GM19099 (cell line): ENCODE results near the gene HEXD.

Experiments
- POLR2A ChIP-seq: IDR thresholded peaks from 3 replicates; pipeline ENCODE4 v1.6.1; 2011; ENCODE audit warnings: low read depth; ENCODE audit not compliant: insufficient read length; ENCODE audit errors: extremely low read depth

Gene HEXD

DNA sequence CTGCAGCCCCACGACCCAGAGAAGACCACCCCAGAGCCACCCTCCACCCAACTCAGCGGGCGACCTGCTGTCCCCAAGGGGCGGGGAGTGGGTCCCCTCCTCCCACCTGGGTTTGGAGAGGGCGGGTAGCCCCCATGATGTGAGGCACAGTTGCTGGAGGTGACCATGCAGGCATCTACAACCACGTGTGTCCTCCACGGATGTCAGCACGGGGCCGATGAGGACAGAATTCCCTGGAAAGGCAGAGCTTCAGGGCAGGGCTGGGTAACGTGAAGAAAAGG is 39.5 kb upstream of the HEXD start:
- TF ChIP-seq POLR2A, result no peak

DNA sequence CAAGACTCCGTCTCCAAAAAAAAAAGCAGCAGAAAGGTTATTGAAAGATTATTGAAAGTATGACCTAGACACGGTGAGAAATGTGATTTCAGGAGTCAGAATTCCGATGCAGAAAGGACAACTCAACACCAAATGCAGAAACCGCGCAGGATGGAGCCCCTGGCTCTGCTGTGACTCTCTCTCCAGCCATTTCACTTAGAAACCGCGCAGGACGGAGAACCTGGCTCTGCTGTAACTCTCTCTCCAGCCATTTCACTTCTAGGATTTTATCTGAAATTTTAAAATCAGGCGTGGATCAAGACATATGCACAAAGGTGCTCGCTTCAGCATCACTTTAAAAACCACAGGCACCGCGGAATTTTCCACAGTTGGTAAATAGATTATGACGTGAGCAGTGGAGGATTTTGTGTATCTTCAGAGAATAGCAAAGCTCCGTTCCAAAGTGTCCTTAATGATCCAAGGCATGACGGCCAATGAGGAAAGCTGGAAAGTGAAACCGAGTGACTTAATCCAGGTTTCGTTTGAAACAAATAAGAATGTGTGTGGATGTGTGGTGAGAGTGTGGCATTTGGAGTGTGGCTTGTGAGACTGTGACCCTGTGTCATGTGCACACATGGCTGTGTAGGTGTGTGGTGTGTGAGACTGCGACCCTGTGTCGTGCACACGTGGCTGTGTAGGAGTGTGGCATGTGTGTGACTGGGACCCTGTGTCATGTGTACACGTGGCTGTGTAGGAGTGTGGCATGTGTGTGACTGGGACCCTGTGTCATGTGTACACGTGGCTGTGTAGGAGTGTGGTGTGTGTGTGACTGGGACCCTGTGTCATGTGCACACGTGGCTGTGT is 37.1 kb upstream of the HEXD start:
- no peak for TF ChIP-seq POLR2A

DNA sequence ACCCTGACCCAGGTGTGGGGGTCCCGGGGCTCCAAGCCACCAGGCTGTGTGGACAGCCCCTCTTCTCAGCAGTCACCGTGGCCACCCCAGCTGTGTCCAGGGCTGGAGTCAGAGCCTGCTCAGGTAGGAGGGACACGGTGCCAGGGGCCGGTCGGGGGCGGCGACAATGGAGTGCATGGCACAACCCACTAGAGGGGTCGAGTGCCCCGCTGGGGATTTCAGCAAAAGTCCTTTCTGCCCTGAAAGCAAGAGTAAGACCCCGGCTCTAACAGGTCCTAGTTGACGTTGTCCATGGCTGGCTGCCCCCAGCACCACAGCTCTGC is 35.3 kb upstream of the HEXD start:
- TF ChIP-seq POLR2A, result no peak

DNA sequence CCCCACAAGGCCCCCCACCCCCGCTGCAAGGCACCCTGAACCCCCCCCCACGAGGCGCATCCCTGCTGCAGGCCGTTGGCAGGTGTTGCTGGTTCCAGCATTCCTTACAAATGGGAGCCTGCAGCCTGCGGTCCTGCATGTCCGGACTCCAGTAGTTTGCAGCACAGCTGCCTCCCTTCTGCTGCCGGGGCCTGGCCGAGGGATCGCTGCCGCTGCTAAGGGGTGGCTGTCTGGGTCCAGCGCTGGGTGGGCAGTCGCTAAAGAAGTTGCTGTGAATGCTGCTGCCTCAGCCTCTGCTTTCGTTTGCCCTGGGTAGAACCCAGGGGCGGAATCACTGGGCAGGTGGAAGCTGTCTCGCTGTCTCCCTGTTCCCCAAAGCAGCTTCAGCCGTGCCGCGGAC is 34.7 kb upstream of the HEXD start:
- TF ChIP-seq POLR2A, result no peak

DNA sequence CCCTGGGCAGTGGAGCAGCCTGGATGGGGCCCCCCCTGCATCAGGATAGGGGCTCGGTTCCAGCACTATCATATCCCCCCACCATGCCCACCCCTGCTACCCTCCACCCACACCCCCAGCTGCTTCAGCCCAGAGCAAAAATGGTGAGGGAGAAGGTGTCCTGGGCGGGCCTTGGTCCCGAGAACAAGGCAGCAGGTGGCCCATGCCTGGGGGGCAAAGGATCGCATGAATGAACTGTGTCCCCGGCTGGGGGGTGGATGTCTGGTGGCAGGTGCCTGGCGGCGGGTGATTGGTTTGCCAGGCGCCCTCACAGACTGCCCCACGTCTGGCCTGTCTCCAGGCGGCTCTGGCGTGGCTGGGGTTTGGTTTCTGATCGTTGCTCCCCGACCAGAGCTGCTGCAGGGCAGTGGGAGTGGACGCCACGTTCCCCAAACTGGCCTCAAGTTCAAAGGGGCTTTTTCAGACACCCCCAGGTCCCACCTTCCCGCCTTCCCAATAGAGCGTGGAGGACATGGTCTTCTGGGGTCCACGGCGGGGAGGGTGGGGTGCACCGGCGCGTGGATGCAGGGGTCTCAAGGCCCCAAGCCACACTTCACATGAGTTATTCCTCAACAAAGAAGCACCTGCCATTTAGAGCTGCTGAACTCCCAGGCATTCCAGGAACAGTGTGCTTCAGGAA is 34.0 kb upstream of the HEXD start:
- no peak for TF ChIP-seq POLR2A

DNA sequence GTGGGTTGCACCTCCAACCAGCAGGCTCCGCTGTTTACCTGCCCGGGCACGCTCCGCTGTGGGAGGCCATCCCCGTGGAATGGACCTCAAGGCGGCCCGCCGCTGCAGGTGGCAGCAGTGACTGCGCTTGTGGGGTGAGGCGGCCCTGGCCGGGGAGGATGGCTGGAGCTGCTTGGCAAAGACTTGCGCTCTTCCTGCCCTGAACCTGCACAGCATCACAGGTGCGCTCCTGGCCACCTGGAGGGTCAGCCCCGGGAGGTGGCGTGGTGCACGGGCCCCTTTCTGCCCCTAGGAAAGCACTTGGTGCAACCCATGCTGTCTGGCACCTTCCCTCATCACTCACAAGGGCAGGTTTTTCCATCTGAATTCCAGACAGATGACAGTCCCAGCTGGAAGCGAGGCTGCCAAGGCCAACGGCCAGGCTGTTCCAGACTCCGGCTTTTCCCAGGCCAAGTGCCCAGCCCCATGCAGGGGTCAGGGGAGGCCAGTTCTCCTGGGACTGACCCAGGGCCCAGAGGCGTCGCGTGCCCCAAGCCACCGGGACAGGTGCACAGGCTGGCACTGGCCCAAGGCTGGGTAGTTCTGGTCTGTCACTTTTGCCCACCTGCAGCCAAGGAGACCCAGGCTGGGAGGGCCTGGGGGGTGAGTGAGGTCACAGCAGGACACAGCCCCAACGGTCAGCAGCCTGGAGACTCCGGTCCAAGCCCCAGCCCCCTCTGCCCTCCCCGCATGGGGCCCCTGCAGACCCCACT is 33.2 kb upstream of the HEXD start:
- no peak for TF ChIP-seq POLR2A

DNA sequence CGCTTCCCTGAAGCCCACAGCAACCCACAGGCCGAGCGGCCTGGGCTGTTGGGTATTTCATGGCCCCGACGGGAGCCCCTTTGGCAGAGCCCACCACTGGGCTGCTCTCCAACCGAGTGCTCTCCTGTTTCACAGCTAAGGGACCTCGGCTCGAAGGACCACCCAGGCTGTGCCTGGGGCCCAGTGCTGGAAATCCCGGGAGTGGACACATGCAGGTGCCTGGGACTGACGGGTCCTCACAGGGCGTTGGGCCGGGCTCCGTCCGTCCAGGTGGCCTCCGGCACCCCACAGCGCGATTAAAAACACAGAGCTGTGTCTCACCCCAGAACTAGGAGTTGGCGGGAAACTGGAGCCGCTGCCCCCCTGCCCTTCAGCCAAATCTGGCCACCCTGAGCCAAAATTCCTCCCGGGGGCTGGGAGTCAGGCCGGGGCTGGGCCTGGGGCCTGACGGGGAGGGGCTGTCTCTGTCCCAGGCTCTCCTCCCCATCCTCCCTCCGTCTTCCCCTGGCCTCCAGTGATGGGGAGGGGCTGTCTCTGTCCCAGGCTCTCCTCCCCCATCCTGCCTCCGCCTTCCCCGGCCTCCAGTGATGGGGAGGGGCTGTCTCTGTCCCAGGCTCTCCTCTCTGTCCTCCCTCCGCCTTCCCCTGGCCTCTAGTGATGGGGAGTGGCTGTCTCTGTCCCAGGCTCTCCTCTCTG is 32.4 kb upstream of the HEXD start:
- TF ChIP-seq POLR2A, result no peak

DNA sequence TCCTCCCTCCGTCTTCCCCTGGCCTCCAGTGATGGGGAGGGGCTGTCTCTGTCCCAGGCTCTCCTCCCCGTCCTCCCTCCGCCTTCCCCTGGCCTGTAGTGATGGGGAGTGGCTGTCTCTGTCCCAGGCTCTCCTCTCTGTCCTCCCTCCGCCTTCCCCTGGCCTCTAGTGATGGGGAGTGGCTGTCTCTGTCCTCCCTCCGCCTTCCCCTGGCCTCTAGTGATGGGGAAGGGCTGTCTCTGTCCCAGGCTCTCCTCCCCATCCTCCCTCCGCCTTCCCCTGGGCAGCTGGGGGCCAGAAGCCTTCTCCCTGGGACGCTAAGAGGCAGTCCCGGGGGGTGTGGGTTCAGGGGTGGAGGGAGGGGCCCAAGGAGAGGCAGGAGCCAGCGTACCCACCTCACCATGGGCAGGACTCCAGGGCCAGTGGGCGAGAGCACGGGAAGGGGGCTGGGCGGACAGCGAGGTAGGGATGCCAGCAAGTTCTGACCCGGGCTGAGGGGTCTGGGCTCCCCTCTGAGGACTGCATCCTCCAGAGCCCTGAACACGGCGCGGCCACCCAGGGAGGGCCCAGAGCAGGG is 31.8 kb upstream of the HEXD start:
- no peak for TF ChIP-seq POLR2A

DNA sequence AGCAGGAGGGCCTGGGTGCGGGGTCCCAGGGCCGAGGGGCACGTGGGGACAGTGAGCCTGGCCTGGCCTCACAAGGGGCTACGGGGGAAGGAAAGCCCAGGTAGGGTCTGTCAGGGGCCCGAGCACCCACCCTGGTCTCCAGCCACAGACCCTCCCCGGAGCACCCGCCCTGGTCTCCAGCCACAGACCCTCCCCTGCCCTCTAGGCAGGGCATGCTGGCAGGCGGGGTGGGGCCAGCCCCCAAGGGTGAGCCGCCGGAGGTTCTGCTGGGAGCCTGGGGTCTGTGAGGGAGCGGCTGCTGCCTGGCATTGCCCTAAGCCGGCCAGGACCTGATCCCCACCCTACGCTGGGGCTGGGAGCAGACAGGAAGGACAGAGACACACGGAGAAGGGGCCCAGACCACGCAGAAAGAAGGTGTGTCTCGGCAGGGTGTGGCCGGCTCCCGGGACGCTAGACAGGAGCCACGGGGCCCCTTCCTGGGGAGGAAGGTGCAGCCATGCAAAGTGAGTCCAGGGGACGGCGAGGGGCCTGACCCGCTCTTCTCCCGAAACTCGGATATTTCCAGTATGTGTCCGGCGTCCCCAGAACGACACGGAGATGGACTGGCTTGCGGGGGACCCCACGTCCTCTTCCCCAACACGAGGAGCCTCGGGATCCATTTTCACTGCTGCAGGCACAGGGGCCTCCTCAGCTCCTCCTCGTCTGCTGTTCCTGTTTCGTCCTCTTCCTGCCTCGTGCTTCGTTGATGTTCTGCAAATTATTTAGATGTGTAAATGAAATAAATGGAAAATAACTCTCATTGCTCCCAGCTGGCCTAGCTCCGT is 31.1 kb upstream of the HEXD start:
- TF ChIP-seq POLR2A, result no peak

DNA sequence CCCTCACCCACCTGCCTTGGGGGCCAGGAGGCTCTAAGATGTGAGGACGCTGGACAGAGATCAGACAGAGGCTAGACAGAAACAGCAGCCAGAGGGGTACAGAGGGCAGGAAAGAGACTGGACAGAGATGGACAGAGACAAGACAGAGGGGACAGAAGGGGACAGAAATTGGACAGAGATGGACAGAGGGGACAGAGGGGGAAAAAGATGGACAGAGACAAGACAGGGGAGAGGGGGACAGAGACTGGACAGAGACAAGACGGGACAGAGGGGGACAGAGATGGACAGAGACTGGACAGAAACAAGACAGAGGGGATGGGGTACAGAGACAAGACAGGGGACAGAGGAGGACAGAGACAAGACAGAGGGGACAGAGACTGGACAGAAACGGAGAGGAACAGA is 30.4 kb upstream of the HEXD start:
- no peak for TF ChIP-seq POLR2A

DNA sequence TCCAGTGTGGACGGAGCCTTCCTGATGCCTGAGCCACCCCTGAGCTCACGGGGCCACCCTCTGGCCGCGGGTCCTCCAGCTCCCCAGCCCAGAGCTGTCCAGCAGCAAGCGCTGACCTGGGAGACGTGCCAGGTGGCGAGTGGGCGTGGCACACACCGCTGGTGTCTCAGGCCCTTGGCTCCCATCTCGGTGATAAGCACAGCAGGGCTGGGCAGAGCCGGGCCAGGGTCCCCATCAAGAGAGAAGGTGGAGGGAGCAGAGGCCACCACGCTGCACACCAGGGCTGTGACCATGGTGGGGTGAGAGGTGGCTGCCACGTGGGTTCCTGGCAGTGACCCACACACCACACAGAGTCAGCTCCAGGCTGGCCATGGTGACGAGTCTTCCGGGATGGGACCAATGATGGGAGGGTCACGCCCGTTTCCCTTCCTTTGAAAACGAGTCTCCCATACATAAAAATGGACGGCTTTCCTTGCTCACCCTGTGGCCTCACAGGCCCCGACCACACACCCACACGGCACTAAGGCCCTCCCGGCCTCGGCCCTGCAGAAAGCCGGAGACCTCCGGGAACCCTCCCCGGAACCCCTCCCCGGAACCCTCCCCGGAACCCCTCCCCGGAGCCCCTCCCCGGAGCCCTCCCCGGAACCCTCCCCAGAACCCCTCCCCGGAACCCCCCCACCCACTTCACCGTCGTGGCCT is 29.8 kb upstream of the HEXD start:
- TF ChIP-seq POLR2A, result no peak

DNA sequence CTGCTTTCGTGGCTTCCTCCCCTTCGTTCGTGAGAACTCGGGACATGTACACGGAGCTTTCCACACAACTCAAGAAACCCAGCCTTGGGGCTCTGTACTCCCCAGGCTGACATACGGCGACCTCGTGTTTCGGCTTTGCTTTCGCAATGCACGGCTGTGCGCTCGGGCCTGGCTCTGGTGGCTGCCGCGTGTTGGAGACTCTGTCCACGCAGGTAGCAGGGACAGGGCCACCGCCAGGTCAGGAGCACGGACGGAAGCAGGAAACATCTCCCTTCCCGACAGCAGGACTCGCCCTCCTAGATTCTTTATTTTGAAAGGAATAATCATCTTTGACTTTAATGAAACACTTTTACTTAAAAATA is 29.2 kb upstream of the HEXD start:
- TF ChIP-seq POLR2A, result no peak

DNA sequence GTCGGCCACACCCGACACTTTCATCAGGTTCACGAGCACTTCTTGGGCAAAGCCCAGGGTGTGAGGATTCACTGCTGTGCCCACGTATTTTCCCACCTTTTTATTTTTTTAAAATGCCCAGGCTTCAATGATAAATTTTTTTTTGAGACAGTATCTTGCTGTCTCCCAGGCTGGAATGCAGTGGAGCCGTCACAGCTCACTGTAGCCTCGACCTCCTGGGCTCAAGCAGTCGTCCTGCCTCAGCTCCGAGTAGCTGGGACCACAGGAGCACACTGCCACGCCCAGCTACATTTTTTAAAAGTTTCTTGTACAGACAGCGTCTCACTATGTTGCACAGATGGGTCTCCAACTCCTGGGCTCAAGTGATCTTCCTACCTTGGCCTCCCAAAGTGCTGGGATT is 28.8 kb upstream of the HEXD start:
- no peak for TF ChIP-seq POLR2A
